Fibroblast of upper back skin (primary cell): ENCODE data around the gene RSPRY1.

ENCODE experiments used
- DNase-seq: peaks from one replicate; pipeline ENCODE4 v3.0.0-alpha.2; 2013

Gene RSPRY1

GRCh38 chr16:57225978-57226377 is 39.8 kb downstream of the RSPRY1 start:
- DNase-seq = no peak

- peak; percentile 13 for DNase-seq
Observed at GRCh38 chr16:57226701-57227621, 40.8 kb downstream of the RSPRY1 start.

- DNase-seq = no peak
Observed at GRCh38 chr16:57229079-57229478, 43.0 kb downstream of the RSPRY1 start.

- DNase-seq = no peak
Observed at GRCh38 chr16:57231821-57232350, 45.8 kb downstream of the RSPRY1 start.

GRCh38 chr16:57233944-57234706 is 48.0 kb downstream of the RSPRY1 start:
- no peak for DNase-seq

GRCh38 chr16:57234707-57235092 is 48.6 kb downstream of the RSPRY1 start:
- no peak for DNase-seq

- DNase-seq = peak; percentile 79
Observed at GRCh38 chr16:57235128-57236021, 49.2 kb downstream of the RSPRY1 start.

- DNase-seq = no peak
Observed at GRCh38 chr16:57236022-57236350, 49.9 kb downstream of the RSPRY1 start.

GRCh38 chr16:57238682-57239081 is 52.6 kb downstream of the RSPRY1 start:
- DNase-seq = no peak

- DNase-seq = no peak
Observed at GRCh38 chr16:57239107-57239506, 53.0 kb downstream of the RSPRY1 start.

- DNase-seq = no peak
Observed at GRCh38 chr16:57240851-57241250, 54.7 kb downstream of the RSPRY1 start.

GRCh38 chr16:57242650-57243049 is 56.5 kb downstream of the RSPRY1 start:
- DNase-seq = no peak

- no peak for DNase-seq
Observed at GRCh38 chr16:57244463-57244766, 58.3 kb downstream of the RSPRY1 start.

- DNase-seq = peak; percentile 97
Observed at GRCh38 chr16:57244767-57245471, 58.8 kb downstream of the RSPRY1 start, which contains the start of gene ARL2BP. Gene ARL2BP (plus strand): TSS chr16:57245259. CDS start chr16:57245368, 109 bp downstream.

GRCh38 chr16:57245472-57246113 is 59.5 kb downstream of the RSPRY1 start:
- DNase-seq = no peak

- no peak for DNase-seq
Observed at GRCh38 chr16:57251352-57251751, 65.2 kb downstream of the RSPRY1 start.

- no peak for DNase-seq
Observed at GRCh38 chr16:57252148-57252721, 66.1 kb downstream of the RSPRY1 start.

GRCh38 chr16:57253466-57253865 is 67.3 kb downstream of the RSPRY1 start:
- DNase-seq = no peak

- DNase-seq = no peak
Observed at GRCh38 chr16:57255686-57256415, 69.7 kb downstream of the RSPRY1 start.

- DNase-seq = no peak
Observed at GRCh38 chr16:57256601-57257395, 70.7 kb downstream of the RSPRY1 start.
